Measurements from ENCODE around the gene CPM. TPM values are rescaled to one million over a fixed set of nuclear protein-coding genes. Genes with fewer than 3 reads are reported as not detected.

Gene CPM
- total and polyA plus RNA-seq, 8 donors, result 5.7 to 103 (median 45.8) TPM

DNA sequence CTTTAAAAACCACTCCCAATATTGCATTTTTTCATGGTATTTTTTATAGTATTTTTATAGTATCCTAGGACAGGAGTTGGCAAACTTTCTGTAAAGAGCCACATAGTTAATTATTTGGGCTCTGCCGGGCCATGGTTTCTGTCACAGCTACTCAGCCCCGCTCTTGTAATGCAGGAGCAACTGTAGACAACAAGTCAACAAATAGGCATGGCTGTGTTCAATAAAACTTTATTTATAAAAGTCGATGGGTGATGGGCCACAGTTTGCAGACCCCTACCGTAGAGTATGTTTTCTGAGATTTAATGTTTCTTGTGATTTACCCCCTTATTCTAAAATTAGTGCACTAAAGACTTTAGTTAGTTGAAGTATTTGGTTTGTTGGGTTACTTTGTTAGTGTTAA is 99.5 kb downstream of the CPM start:
- no peak for DNase-seq
- peaks cover 51 to 95% (median 91%) of the 10 kb centered on the region in 4 donors for H3K36me3 ChIP-seq
- H3K4me1 ChIP-seq, result peaks cover 0 to 18% (median 5%) of the 10 kb centered on the region in 4 donors
- WGBS, 5 donors, result 98 to 99% (median 98%) methylated on average over 4 of the region's 4 CpGs
- H3K4me3 ChIP-seq, result no peak overlapping the region
- intact Hi-C loops (cut with DNase I; ENCODE audit: low total_unique reads), result no loop called here
- TF ChIP-seq POLR2AphosphoS5 (IDR thresholded peaks at IDR 0.05), result no peak
- TF ChIP-seq EP300 (IDR thresholded peaks at IDR 0.05), result no peak
- TF ChIP-seq POLR2A (IDR thresholded peaks at IDR 0.05), result no peak
- TF ChIP-seq, protein P1, sequence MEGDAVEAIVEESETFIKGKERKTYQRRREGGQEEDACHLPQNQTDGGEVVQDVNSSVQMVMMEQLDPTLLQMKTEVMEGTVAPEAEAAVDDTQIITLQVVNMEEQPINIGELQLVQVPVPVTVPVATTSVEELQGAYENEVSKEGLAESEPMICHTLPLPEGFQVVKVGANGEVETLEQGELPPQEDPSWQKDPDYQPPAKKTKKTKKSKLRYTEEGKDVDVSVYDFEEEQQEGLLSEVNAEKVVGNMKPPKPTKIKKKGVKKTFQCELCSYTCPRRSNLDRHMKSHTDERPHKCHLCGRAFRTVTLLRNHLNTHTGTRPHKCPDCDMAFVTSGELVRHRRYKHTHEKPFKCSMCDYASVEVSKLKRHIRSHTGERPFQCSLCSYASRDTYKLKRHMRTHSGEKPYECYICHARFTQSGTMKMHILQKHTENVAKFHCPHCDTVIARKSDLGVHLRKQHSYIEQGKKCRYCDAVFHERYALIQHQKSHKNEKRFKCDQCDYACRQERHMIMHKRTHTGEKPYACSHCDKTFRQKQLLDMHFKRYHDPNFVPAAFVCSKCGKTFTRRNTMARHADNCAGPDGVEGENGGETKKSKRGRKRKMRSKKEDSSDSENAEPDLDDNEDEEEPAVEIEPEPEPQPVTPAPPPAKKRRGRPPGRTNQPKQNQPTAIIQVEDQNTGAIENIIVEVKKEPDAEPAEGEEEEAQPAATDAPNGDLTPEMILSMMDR (IDR thresholded peaks at IDR 0.05), result no peak
- H3K27me3 ChIP-seq, result no peaks in the 10 kb centered on the region
- H3K27ac ChIP-seq, result no peak overlapping the region
- no peaks in the 10 kb centered on the region for H3K9me3 ChIP-seq

DNA sequence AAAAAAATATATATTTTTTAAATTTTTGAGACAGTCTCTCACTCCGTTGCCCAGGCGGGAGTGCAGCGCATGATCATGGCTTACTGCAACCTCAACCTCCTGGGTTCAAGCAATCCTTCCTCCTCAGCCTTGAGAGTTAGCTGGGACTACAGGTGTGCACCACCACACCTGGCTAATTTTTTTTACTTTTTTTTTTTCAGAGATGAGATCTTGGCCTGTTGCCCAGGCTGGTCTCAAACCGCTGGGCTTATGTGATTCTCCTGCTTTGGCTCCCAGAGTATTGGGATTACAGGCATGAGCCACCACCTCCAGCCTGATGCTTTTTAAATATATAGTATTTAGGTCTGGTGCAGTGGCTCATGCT is 100.5 kb downstream of the CPM start:
- H3K4me3 ChIP-seq, result no peak overlapping the region
- intact Hi-C loops (cut with DNase I; ENCODE audit: low total_unique reads), result no loop called here
- peaks cover 0 to 18% (median 5%) of the 10 kb centered on the region in 4 donors for H3K4me1 ChIP-seq
- 92 to 95% (median 93%) methylated on average over 4 of the region's 4 CpGs for WGBS, 5 donors
- H3K9me3 ChIP-seq, result no peaks in the 10 kb centered on the region
- TF ChIP-seq POLR2AphosphoS5 (IDR thresholded peaks at IDR 0.05) (no peak), POLR2A (IDR thresholded peaks at IDR 0.05) (no peak), EP300 (IDR thresholded peaks at IDR 0.05) (no peak)
- TF ChIP-seq, protein P1 (IDR thresholded peaks at IDR 0.05), result no peak
- DNase-seq, result no peak
- peaks cover 48 to 95% (median 91%) of the 10 kb centered on the region in 4 donors for H3K36me3 ChIP-seq
- H3K27me3 ChIP-seq, result no peaks in the 10 kb centered on the region
- no peak overlapping the region for H3K27ac ChIP-seq

DNA sequence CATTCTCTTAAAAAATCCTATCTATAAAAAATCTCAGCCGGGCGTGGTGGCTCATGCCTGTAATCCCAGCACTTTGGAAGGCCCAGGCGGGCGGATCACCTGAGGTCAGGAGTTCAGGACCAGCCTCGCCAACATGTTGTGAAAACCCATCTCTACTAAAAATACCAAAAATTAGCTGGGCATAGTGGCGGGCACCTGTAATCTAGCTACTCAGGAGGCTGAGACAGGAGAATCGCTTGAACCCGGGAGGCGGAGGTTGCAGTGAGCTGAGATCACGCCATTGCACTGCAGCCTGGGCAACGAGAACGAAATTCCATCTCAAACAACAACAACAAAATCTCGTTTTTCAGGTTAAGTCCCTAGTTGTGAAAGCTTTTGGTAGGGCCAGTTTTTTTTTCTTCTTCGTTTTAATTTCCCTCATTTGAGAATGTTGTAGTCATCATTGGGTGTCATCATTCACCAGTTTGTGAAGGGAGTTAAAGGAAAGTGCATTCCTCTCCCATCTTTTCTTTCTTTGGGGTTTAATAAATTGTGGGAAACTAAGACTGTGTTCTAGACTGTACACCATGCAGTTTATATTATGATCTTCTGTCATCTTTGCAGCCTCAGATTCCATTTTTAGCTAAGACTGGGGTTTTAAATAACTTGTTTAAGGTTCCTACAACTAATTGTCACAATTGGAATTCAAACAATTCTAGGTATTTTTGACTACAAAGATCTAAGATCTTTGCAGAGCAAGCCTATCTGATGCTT is 101.0 kb downstream of the CPM start:
- WGBS, 5 donors, result 90 to 95% (median 92%) methylated on average over 14 of the region's 14 CpGs
- intact Hi-C loops (cut with DNase I; ENCODE audit: low total_unique reads), result no loop called here
- Histone ChIP-seq H3K4me3 (no peak overlapping the region), H3K9me3 (no peaks in the 10 kb centered on the region), H3K27me3 (no peaks in the 10 kb centered on the region), H3K4me1 (peaks cover 0 to 18% (median 5%) of the 10 kb centered on the region in 4 donors), H3K27ac (no peak overlapping the region), H3K36me3 (peaks cover 47 to 95% (median 91%) of the 10 kb centered on the region in 4 donors)
- DNase-seq, result no peak
- TF ChIP-seq POLR2A (IDR thresholded peaks at IDR 0.05), result no peak

DNA sequence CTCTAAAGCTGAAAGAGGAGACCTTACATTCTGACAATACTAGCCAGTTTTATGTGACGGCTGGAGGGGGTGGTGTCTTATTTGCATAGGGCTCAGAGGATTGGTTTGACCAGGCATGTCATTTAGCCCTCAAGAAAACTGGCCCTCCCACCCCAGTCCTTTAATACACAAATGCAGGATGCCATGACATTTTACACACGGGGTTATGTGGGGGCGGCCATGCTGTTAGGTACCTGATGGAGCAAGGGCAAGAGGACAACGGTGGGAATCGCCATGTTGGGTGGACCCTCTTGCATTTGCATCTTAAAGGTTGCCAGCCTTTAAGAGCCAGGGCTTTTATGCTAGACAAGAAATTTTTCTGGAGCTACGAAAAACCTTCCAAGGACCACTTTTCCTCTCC is 101.7 kb downstream of the CPM start:
- 86 to 90% (median 88%) methylated on average over 6 of the region's 6 CpGs for WGBS, 5 donors
- TF ChIP-seq POLR2AphosphoS5 (IDR thresholded peaks at IDR 0.05) (no peak), EP300 (IDR thresholded peaks at IDR 0.05) (no peak), POLR2A (IDR thresholded peaks at IDR 0.05) (no peak)
- TF ChIP-seq, protein P1 (IDR thresholded peaks at IDR 0.05), result no peak
- H3K4me3 ChIP-seq, result no peak overlapping the region
- H3K4me1 ChIP-seq, result peaks cover 0 to 18% (median 5%) of the 10 kb centered on the region in 4 donors
- no peaks in the 10 kb centered on the region for H3K27me3 ChIP-seq
- DNase-seq, result no peak
- H3K9me3 ChIP-seq, result no peaks in the 10 kb centered on the region
- H3K36me3 ChIP-seq, result peaks cover 48 to 95% (median 91%) of the 10 kb centered on the region in 4 donors
- H3K27ac ChIP-seq, result no peak overlapping the region
- intact Hi-C loops (cut with DNase I; ENCODE audit: low total_unique reads), result no loop called here

DNA sequence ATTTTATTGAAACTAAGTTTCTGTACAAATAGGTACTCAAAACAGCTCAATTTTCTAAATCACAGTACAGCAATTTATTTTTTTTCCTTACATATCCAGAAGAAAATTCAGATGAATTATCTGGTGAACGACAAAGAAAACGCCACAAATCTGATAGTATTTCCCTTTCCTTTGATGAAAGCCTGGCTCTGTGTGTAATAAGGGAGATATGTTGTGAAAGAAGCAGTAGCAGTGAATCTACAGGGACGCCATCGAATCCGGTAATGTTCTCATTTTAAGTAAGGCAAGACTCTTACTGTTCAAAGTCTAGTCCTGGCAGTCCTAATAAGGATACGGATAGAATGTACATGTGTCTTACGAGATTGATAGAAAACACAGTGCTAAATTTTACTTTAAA is 104.3 kb downstream of the CPM start:
- peaks cover 0 to 9% (median 2%) of the 10 kb centered on the region in 4 donors for H3K4me1 ChIP-seq
- TF ChIP-seq POLR2AphosphoS5 (IDR thresholded peaks at IDR 0.05) (no peak), POLR2A (IDR thresholded peaks at IDR 0.05) (no peak), EP300 (IDR thresholded peaks at IDR 0.05) (no peak)
- TF ChIP-seq, protein P1 (IDR thresholded peaks at IDR 0.05), result no peak
- no peaks in the 10 kb centered on the region for H3K27me3 ChIP-seq
- H3K9me3 ChIP-seq, result no peaks in the 10 kb centered on the region
- intact Hi-C loops (cut with DNase I; ENCODE audit: low total_unique reads), result no loop called here
- WGBS, 5 donors, result 78 to 90% (median 81%) methylated on average over 7 of the region's 7 CpGs
- DNase-seq, result no peak
- H3K36me3 ChIP-seq, result peaks cover 64 to 95% (median 93%) of the 10 kb centered on the region in 4 donors
- H3K4me3 ChIP-seq, result no peak overlapping the region
- H3K27ac ChIP-seq, result no peak overlapping the region
